IMR-90 (cell line): ENCODE results near the gene VPS54. TPM values are rescaled to one million over a fixed set of nuclear protein-coding genes. Genes with fewer than 3 reads are reported as not detected.

Source experiments
- ATAC-seq: fragments of 200-7000 bp; cut with Tn5 transposase; 2 replicates; pipeline ENCODE4 v1.9.1; 2020; ENCODE audit warnings: low read depth, mild to moderate bottlenecking, moderate library complexity
- BruUV-seq: library from RNA; stranded (reverse); fragments of 400-500 nt; replicated peaks from 2 replicates; lab custom pipeline; 2021; lab: Mats Ljungman, UMichigan
- CTCF ChIA-PET: fragments of 300-600 bp; formaldehyde crosslinking; extraction: SDS; loops from one replicate; lab custom pipeline; 2021; ENCODE audit warnings: antibody characterized with exemption; lab: Yijun Ruan, JAX
- POLR2A ChIA-PET: fragments of 300-600 bp; sonication (Branson Sonifier 250); formaldehyde crosslinking; loops from one replicate; lab custom pipeline; 2022; ENCODE audit warnings: antibody characterized with exemption; ENCODE audit not compliant: unreplicated experiment; lab: Charles Lee
- DNase-seq: peaks from one replicate; pipeline ENCODE4 v3.0.0; 2013
- H2AFZ ChIP-seq: replicated peaks from 2 replicates; pipeline ENCODE3; 2013; ENCODE audit warnings: low read length, mild to moderate bottlenecking; ENCODE audit not compliant: poor library complexity
- H2AK5ac ChIP-seq: 2 replicates; pipeline ENCODE4 v1.6.1; 2013; ENCODE audit warnings: low read depth, low read length, inconsistent platforms
- H2AK9ac ChIP-seq: replicated peaks from 2 replicates; pipeline ENCODE3; 2013; ENCODE audit warnings: mild to moderate bottlenecking, low read depth, low read length, moderate library complexity; ENCODE audit not compliant: poor library complexity
- H2BK120ac ChIP-seq: 2 replicates; pipeline ENCODE4 v1.6.1; 2013; ENCODE audit warnings: low read depth, low read length, inconsistent platforms
- H2BK15ac ChIP-seq: 3 replicates; pipeline ENCODE4 v1.6.1; 2013; ENCODE audit warnings: low read depth, low read length, inconsistent platforms
- H2BK20ac ChIP-seq: 2 replicates; pipeline ENCODE4 v1.6.1; 2013; ENCODE audit warnings: low read depth, mild to moderate bottlenecking, inconsistent platforms, low read length, moderate library complexity
- H2BK5ac ChIP-seq: 2 replicates; pipeline ENCODE4 v1.6.1; 2013; ENCODE audit warnings: mild to moderate bottlenecking, low read depth, low read length, inconsistent platforms; ENCODE audit not compliant: poor library complexity, severe bottlenecking
- H3K14ac ChIP-seq: replicated peaks from 2 replicates; pipeline ENCODE4 v1.6.1; 2013; ENCODE audit warnings: low read depth, low read length, inconsistent platforms
- H3K18ac ChIP-seq: 2 replicates; pipeline ENCODE4 v1.6.1; 2013; ENCODE audit warnings: low read depth, low read length, control low read depth
- H3K23ac ChIP-seq: 2 replicates; pipeline ENCODE4 v1.6.1; 2013; ENCODE audit warnings: low read depth, low read length, inconsistent platforms
- H3K27ac ChIP-seq: 2 replicates; pipeline ENCODE4 v1.5.1; 2013; ENCODE audit warnings: mild to moderate bottlenecking, control low read depth, low read length; ENCODE audit not compliant: insufficient read depth
- H3K27me3 ChIP-seq: 2 replicates; pipeline ENCODE4 v1.6.1; 2013; ENCODE audit warnings: low read length; ENCODE audit not compliant: control insufficient read depth, insufficient read depth
- H3K36me3 ChIP-seq: 2 replicates; pipeline ENCODE4 v1.6.1; 2013; ENCODE audit warnings: low read length, mixed read lengths; ENCODE audit not compliant: control insufficient read depth, insufficient read depth
- H3K4ac ChIP-seq: 2 replicates; pipeline ENCODE4 v1.6.1; 2013; ENCODE audit warnings: low read depth, low read length, inconsistent platforms
- H3K4me1 ChIP-seq: 2 replicates; pipeline ENCODE4 v1.6.1; 2013; ENCODE audit warnings: low read length, mixed read lengths; ENCODE audit not compliant: control insufficient read depth, insufficient read depth
- H3K4me2 ChIP-seq: 2 replicates; pipeline ENCODE4 v1.6.1; 2013; ENCODE audit warnings: low read depth, mild to moderate bottlenecking, control low read depth, low read length, moderate library complexity
- H3K4me3 ChIP-seq: 2 replicates; pipeline ENCODE4 v1.5.1; 2013; ENCODE audit warnings: low read depth, mild to moderate bottlenecking, control low read depth, low read length, moderate library complexity; ENCODE audit not compliant: insufficient read depth
- H3K56ac ChIP-seq: 2 replicates; pipeline ENCODE4 v1.6.1; 2013; ENCODE audit warnings: low read length, inconsistent platforms; ENCODE audit not compliant: insufficient read depth; ENCODE audit errors: extremely low read depth
- H3K79me1 ChIP-seq, 2 experiments: 2 replicates each; pipeline ENCODE4 v1.6.1; 2013; ENCODE audit warnings: low read length in 2 of 2, inconsistent platforms in 1 of 2, low read depth in 1 of 2
- H3K9ac ChIP-seq: 2 replicates; pipeline ENCODE4 v1.6.1; 2013; ENCODE audit warnings: low read depth, low read length, control low read depth
- H3K9me1 ChIP-seq: 2 replicates; pipeline ENCODE4 v1.6.1; 2013; ENCODE audit warnings: low read length, inconsistent platforms; ENCODE audit not compliant: insufficient read depth
- H3K9me3 ChIP-seq: 2 replicates; pipeline ENCODE4 v1.6.1; 2013; ENCODE audit warnings: low read length; ENCODE audit not compliant: control insufficient read depth, insufficient read depth
- H4K20me1 ChIP-seq: 2 replicates; pipeline ENCODE4 v1.6.1; 2013; ENCODE audit warnings: low read length, inconsistent platforms; ENCODE audit not compliant: insufficient read depth
- H4K5ac ChIP-seq: 2 replicates; pipeline ENCODE4 v1.6.1; 2013; ENCODE audit warnings: mild to moderate bottlenecking, low read depth, low read length, control low read depth
- H4K8ac ChIP-seq, 2 experiments: 2 replicates each; pipeline ENCODE4 v1.6.1; 2013; ENCODE audit warnings: low read depth in 2 of 2, low read length in 2 of 2, control low read depth in 1 of 2, inconsistent platforms in 1 of 2
- H4K91ac ChIP-seq: 2 replicates; pipeline ENCODE4 v1.6.1; 2013; ENCODE audit warnings: low read depth, low read length, inconsistent platforms; ENCODE audit not compliant: insufficient read depth
- BHLHE40 ChIP-seq: fragments of 150-350 bp; IDR thresholded peaks from 2 replicates; pipeline ENCODE4 v1.6.1; 2016; ENCODE audit warnings: mild to moderate bottlenecking, low read depth, low read length
- CEBPB ChIP-seq: IDR thresholded peaks from 2 replicates; pipeline ENCODE4 v1.6.1; 2012; ENCODE audit warnings: low read depth, low read length, improper control_type of control experiment
- CHD1 ChIP-seq: IDR thresholded peaks from 2 replicates; pipeline ENCODE4 v1.6.1; 2012; ENCODE audit warnings: low read depth, low read length, improper control_type of control experiment
- CTCF ChIP-seq: conservative IDR thresholded peaks from 2 replicates; pipeline ENCODE4 v1.5.1; 2012; ENCODE audit warnings: mild to moderate bottlenecking, low read depth, low read length, improper control_type of control experiment
- ELK1 ChIP-seq: fragments of 150-350 bp; IDR thresholded peaks from 2 replicates; pipeline ENCODE4 v1.6.1; 2016; ENCODE audit warnings: low read depth, mild to moderate bottlenecking, low read length, moderate library complexity, borderline replicate concordance
- FOS ChIP-seq: fragments of 150-350 bp; IDR thresholded peaks from 2 replicates; pipeline ENCODE4 v1.6.1; 2016; ENCODE audit warnings: low read depth, low read length
- MAFK ChIP-seq: IDR thresholded peaks from 2 replicates; pipeline ENCODE4 v1.6.1; 2012; ENCODE audit warnings: low read depth, low read length, improper control_type of control experiment
- MAZ ChIP-seq: IDR thresholded peaks from 2 replicates; pipeline ENCODE4 v1.6.1; 2012; ENCODE audit warnings: low read depth, mild to moderate bottlenecking, low read length, improper control_type of control experiment, moderate library complexity, borderline replicate concordance
- MXI1 ChIP-seq: IDR thresholded peaks from 2 replicates; pipeline ENCODE4 v1.6.1; 2012; ENCODE audit warnings: low read depth, mild to moderate bottlenecking, low read length, moderate library complexity, borderline replicate concordance
- NFE2L2 ChIP-seq: fragments of 150-350 bp; IDR thresholded peaks from 2 replicates; pipeline ENCODE4 v1.6.1; 2016; ENCODE audit warnings: low read depth, mild to moderate bottlenecking, low read length
- POLR2A ChIP-seq: IDR thresholded peaks from 2 replicates; pipeline ENCODE4 v1.6.1; 2012; ENCODE audit warnings: mild to moderate bottlenecking, low read depth, low read length
- RAD21 ChIP-seq: IDR thresholded peaks from 2 replicates; pipeline ENCODE4 v1.6.1; 2012; ENCODE audit warnings: low read length, improper control_type of control experiment
- RCOR1 ChIP-seq: IDR thresholded peaks from 2 replicates; pipeline ENCODE4 v1.6.1; 2012; ENCODE audit warnings: mild to moderate bottlenecking, low read length, improper control_type of control experiment; ENCODE audit not compliant: insufficient replicate concordance
- RFX5 ChIP-seq: IDR thresholded peaks from 2 replicates; pipeline ENCODE4 v1.8.0; 2012; ENCODE audit warnings: low read depth, mild to moderate bottlenecking, low read length, moderate library complexity
- SMC3 ChIP-seq: fragments of 150-350 bp; IDR thresholded peaks from 2 replicates; pipeline ENCODE4 v1.6.1; 2016; ENCODE audit warnings: low read depth, mild to moderate bottlenecking, antibody characterized with exemption, low read length, moderate library complexity
- USF2 ChIP-seq: fragments of 150-350 bp; IDR thresholded peaks from 2 replicates; pipeline ENCODE4 v1.6.1; 2017; ENCODE audit warnings: mild to moderate bottlenecking, antibody characterized with exemption, low read length, low read depth
- WGBS, 2 experiments: methylation state at CpG; one replicate each; pipeline versions ENCODE4 v1.1.5 to v1.1.7; 2013; ENCODE audit warnings: missing lambda C conversion rate in 2 of 2; ENCODE audit not compliant: insufficient read length in 1 of 2; ENCODE audit errors: extremely low coverage in 2 of 2; 5-methylcytosine and 5-hydroxymethylcytosine counted together
- dilution Hi-C: fragments of 300-500 bp; cut with HindIII; formaldehyde crosslinking; loops from one replicate; pipeline ENCODE4 v1.14.3; 2018; ENCODE audit warnings: low sequenced_read_pairs; ENCODE audit not compliant: unreplicated experiment
- in situ Hi-C: fragments of 300-500 bp; cut with MboI; formaldehyde crosslinking; loops from 3 replicates; pipeline ENCODE4 v1.14.3; 2019; ENCODE audit warnings: low sequenced_read_pairs, inconsistent platforms, mixed read lengths
- intact Hi-C: fragments of 100-400 bp; cut with micrococcal nuclease; formaldehyde crosslinking; loops from 2 replicates; pipeline ENCODE4 v1.10.0; 2022
- polyA plus RNA-seq, 3 experiments: library from polyadenylated mRNA; depleted of rRNA; stranded (reverse); fragments of >200 nt; gene quantifications; 2 replicates each; pipeline ENCODE4 v1.2.3, GENCODE V29; 2012; ENCODE audit warnings: low replicate concordance in 1 of 3
- total RNA-seq: library from RNA; depleted of rRNA; stranded (reverse); fragments of >200 nt; gene quantifications from 2 replicates; pipeline ENCODE4 v1.2.3, GENCODE V29; 2012

The VPS54 gene
- total and polyA plus RNA-seq, 2 of the 4 experiments (the other 2 are of a cell fraction): 7.1 to 18.1 TPM

- Histone ChIP-seq H2BK120ac (no peak overlapping the region), H3K27me3 (no peaks in the 10 kb centered on the region), H3K79me1 (peaks cover 0 to 5% of the 10 kb centered on the region in 2 experiments; a peak in 2 of 4 replicates), H3K36me3 (peaks cover 8% of the 10 kb centered on the region; the same call in 1 of the 2 replicates), H2BK5ac (no peak overlapping the region), H3K18ac (no peak overlapping the region), H3K23ac (no peak overlapping the region), H3K56ac (no peak overlapping the region), H2AK5ac (no peak overlapping the region), H2AFZ (no peak overlapping the region), H2BK15ac (no peak overlapping the region), H3K4me2 (no peak overlapping the region), H4K20me1 (no peaks in the 10 kb centered on the region), H4K91ac (no peak overlapping the region), H3K14ac (no peak overlapping the region), H3K4me1 (no peaks in the 10 kb centered on the region), H3K9me1 (no peaks in the 10 kb centered on the region), H3K4me3 (no peak overlapping the region), H3K9ac (no peak overlapping the region), H3K27ac (no peak overlapping the region), H4K8ac (no peak overlapping the region), H2AK9ac (no peak overlapping the region), H3K9me3 (no peaks in the 10 kb centered on the region), H4K5ac (no peak overlapping the region), H2BK20ac (no peak overlapping the region), H3K4ac (no peak overlapping the region)
- dilution Hi-C loops (no loop called here), in situ Hi-C loops (no loop called here), intact Hi-C loops (no loop called here)
- WGBS, 2 experiments: no CpG with 5 or more reads among the region's 7 CpGs
- DNase-seq: no peak
- ChIA-PET CTCF (interaction anchor here (0.6 to 0.9 kb wide), 2 partner anchors 16 to 1270 kb away, joined by 3 read pairs; partner anchors contain the start of gene EHBP1), POLR2A (no interaction called here)
- TF ChIP-seq ELK1: no peak
- TF ChIP-seq CEBPB: no peak
- no peak for TF ChIP-seq SMC3
- TF ChIP-seq RFX5: no peak
- TF ChIP-seq POLR2A: no peak
- TF ChIP-seq NFE2L2: no peak
- TF ChIP-seq CHD1: no peak
- TF ChIP-seq RCOR1: no peak
- no peak for TF ChIP-seq MAFK
- no peak for TF ChIP-seq BHLHE40
- no peak for TF ChIP-seq MXI1
- no peak for TF ChIP-seq CTCF
- TF ChIP-seq USF2: no peak
- no peak for TF ChIP-seq RAD21
- TF ChIP-seq MAZ: no peak
- TF ChIP-seq FOS: no peak
- BruUV-seq: no TSS peak
- ATAC-seq: no peak
Measured at GRCh38 chr2:63976125-63976510, 43.1 kb downstream of the VPS54 start.
